ENCODE measurements around the gene SLC2A10.

Gene SLC2A10

DNA sequence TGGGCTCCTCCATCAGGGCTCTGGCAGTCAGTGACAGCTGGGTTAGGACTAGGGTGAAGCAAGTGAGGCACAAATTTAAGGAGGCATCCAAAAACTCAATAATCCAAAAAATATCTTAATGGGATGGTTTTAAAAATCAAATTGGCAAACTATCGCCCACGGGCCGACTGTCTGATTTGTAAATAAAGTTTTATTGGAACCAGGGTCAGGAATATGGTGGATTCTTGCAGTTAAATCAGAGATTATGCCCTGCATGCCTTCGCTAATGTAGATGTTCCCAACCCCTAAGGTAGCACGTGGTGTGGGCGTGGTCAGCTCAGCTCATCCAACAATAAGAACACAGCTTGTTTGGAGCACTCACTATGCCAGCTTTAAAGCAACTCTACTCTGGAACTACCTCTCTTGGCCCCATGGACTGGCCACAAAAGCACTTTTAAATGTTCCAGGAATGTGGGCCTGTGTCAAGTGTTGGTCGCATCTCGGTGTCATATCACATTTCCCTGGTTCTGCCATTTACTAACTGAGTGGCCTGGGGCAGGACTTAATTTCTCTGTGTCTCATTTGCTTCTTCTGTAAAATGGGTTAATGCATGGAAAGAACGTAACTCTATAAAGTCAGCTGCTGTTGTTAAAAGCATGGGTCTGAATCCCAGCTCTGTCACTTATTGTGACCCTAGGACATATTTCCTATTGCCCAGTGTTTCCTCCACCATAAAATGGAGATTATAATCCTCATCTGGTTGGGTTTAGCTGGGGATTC lies 27.2 kb upstream of the SLC2A10 start:
- no peak for DNase-seq (ENCODE audit: low spot score)

DNA sequence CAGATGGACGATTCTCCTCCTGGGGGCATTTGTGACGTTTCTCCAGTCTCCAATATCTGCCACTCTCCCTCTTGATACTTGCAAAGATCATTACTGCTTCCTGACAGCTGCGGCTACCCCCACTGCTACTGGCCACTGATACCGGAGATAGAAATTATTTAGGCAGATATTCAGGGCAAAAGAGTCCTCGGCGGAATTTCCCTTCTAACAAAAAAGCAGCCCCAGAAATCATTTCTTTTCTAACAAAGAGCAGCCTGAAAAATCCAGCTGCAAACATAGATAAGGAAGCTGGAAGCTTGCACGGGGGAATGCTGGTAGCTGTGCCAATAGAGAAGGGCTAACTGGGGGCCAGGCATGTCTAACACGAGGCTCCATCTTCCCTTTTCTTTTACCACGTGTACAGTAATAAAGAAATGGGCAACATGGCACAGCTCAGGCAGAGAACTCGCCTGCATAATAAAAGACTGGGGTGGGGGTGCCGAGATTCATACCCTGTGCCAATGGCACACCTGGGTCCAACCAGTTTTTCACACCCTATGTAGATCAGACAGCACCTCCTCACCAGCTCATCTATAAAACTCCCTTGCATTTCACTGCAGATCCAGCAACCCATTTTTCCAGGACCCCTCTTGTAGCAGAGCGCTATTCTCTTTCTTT lies 26.3 kb upstream of the SLC2A10 start:
- DNase-seq (ENCODE audit: low spot score) = no peak

DNA sequence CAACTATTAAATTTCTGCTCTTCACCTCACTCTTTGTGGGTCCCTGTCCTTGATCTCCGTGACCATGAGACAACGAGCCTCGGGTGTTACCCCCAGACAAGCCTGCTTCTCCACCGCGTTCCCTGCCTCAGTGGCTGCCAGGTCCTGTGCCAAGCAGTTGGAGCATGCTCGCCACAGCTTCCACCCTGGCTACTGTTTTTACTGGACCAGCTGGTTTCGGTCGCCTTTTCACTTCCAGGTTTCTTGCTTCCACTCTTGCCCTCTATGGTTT lies 25.8 kb upstream of the SLC2A10 start:
- DNase-seq (ENCODE audit: low spot score) = no peak

DNA sequence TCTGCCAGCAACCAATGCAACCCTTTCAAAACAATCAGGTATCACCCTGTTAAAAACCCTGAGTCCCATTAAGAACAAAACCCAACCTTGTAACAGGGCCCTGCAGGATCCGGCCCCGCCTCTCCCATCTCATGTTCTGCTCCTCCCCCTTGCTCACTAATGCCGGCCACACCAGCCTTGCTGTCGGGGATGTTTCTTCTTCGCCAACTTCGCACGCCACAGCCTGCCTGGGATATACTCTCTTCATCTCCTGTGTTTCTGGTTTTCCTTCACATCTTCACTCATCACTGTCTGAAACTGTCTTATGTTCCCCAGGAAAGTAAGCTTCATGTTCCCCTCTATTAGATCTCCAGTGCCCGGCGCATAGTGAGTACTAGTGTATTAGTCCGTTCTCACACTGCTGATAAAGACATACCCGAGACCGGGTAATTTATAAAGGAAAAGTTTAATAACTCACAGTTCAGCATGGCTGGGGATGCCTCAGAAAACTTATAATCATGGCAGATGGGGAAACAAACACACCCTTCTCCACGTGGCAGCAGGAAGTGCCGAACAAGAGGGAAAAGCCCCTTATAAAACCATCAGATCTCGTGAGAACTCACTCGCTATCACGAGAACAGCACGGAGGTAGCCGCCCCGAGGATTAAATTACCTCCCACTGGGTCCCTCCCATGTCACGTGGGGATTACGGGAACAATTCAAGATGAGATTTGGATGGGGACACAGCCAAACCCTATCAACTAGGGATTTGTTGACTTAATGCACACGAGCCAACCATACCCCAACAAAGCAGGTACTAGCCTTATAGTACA lies 25.3 kb upstream of the SLC2A10 start:
- DNase-seq (ENCODE audit: low spot score) = peak; percentile 78

DNA sequence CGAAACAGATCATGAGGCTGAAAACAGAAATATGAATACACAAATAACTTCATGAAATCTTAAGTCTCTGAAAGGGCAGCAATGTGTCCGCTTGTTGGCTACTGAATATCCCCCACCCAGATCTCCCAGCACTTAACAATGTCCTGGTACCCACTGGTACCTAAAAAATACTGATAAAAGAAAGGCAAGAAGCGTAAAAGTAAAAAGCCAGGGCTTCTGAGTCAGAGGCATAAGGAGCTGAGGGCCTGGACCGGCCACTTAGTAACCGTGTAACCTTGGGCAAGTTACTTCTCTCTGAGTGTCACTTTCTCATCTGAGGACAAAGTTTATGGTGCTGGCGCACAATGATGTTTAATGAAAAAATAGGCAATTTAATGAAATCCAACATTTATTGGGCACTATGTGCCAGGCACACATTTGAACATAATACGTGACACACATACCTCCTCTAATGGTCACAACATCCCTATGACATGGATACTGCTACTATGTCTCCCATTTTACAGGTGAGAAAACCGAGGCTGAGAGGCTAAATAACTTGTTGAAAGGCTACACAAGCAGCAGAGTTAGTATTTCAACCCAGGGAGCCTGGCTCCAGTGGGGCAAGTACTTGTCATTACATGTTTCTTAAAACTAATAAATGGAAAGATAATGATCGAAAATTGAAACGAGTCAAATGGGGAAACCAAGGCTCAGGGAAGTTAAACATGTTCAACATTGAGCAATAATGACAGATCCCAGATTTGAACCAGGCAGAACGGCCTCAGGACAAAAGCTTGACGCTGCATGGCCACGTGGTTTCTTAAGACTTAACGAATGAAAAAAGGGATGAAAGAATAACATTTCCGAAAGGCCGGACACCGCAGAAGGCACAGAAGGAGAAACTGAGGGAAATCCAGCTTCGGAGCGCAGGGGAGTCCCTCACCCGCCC lies 21.0 kb upstream of the SLC2A10 start:
- DNase-seq (ENCODE audit: low spot score) = no peak

DNA sequence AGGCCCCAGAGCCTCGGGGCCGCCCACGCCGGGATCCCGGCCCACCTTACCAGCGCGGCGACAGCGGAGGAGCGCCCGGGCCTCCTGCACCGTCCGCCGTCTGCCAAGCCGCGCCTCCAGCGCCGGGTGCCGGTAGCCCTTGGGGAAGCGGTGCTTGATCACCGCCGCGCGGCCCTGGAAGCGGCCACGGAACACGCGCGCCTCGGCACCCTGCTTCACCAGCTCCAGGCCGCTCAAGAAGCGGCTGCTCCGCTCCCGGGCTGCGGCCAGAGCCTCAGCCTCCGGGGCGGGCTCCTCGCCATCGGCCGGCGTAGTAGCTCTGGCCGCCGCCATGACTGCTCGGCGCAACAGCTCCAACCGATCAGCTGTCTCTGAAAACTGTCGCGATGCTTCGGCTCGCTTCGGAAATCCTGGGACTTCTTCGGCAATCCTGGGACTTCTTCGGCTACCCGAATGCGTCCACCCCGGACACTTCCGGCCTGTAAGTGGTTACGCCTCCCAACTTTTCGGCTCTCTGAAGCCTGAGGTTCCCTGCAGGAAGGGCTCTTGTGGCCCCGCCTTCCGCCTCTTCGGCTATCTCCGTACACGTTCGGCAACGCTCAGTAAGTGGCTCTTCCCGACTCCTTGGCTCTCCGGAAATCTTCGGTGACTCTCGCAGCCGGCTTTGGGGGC lies 20.2 kb upstream of the SLC2A10 start, which contains the start of gene TP53RK:
Gene TP53RK, minus strand, starts transcription at position 363 of the 672 bp plus-strand sequence. Its CDS starts 30 bp downstream, at position 333.
- DNase-seq (ENCODE audit: low spot score) = peak; percentile 99

DNA sequence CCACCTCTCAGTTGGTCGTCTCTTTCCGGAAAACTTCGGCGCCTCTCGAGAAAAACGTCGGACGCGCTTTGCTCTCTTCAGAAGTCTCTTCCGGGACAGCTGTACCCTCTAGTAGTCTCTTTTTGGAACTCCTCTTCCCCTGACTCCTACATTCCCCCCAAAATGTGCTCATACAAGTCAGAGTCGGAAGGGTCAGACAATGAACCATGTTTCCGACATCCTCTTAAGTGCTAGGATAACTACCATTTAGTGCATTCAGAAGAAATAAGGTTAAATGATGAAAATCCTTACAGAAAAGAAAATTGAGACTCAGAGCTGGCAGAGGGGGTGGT lies 19.7 kb upstream of the SLC2A10 start:
- DNase-seq (ENCODE audit: low spot score) = peak; percentile 41

DNA sequence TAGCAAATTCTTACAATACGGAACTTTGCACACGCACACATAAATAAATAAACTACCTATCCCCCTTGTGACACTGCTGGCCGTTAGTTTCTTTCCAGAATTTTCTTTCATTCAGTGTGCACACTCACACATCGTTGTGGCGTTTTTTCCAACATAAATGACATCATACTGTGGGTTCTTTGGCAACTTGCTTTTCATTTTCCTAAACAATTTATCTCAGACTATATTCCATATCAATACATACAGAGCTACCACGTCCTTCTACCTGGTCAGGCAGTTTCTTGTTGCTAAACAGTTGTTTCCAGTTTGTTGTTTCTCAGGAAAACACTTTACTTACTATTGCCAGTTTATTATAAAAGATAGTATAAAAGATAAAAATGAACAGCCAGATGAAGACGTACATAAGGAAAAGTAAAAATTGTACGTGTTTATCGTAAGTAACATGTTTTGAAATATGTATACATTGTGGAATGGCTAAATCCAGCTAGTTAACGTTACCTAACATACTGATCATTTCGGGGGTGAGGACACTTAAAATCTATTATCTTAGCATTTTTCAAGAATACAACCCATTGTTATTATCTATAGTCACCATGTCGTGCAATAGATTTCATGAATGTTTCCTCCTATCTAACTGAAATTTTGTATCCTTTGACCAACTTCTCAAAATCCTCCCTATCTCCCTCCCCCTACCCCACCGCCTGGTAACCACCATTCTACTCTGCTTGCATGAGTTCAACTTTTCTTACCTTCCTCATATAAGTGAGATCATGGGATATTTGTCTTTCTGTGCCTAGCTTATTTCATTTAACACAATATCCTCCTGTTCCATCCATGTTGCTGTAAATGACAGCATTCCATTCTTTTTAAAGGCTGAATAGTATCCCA lies 19.0 kb upstream of the SLC2A10 start:
- peak; percentile 10 for DNase-seq (ENCODE audit: low spot score)

DNA sequence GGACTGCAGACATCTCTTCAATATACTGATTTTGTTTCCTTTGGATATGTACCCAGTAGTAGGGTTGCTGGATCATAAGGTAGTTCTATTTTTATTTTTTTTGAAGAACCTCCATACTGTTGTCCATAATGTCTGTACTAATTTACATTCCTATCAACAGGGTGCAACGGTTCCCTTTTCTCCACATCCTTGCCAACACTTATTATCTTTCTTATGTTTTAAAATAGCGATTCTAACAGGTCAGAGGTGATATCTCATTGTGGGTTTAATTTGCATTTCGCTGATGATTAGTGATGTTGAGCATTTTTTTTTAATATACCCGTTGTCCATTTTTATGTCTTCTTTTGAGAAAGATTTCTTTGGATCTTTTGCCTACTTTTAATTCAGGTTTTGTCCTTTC lies 18.3 kb upstream of the SLC2A10 start:
- DNase-seq (ENCODE audit: low spot score) = no peak

DNA sequence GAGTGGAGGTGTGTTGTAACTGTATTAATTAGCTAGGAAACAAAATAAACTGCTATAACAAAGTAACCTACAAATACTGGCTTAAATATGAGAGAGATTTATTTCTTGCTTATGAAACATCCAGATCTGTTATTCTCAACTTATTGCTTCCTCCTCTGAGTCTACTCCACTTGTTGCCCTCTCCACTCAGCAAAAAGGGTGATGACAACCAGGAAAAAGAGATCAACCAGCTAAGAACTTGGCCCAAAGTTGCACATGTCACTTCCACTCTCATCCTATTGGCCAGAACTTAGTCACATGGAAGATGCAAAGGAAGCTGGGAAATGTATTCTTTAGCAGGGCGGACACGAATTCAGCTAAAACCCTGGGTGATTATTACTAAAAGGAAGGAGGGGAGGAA lies 15.0 kb upstream of the SLC2A10 start:
- DNase-seq (ENCODE audit: low spot score) = no peak

DNA sequence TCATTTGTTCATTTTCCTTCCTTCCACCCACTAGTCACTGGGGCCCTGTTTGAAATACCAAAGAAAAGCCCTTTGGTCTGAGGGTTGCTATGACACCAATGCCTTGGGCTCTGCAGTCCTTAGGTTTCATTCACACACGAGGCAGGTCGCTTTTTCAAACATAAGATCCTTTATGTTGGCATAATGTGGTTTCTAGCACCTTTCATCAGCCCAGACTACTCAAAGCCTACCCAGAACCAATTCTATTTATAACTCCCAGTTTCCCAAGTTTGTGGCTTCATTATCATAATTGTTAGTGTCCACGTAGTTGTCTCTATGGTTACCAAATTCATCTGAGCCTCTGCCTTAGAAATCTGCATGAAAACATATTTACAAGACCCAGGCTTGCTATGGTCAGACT lies 13.6 kb upstream of the SLC2A10 start:
- DNase-seq (ENCODE audit: low spot score) = no peak

DNA sequence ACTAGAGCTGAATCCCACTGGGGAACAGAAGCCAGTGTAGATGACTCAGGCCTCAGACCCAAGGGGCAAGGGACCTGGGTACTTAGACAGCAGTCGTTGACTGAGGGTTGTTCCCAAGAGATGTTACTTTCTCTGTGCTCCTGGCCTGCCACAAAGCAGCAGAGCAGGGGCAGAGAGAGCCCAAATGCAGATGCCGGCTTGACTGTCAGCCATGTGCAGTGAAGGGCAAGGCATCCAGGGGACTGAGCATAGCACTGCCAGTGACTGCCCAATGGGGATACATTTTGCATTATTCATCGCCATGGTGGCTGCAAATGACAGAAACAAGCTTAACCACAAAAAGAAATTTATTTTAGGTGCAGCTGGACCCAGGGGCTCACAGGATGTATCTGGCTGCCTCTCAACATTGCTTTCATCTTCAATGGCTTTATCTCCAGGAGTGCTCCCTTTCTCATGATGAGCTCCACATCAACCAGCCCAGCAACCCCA lies 12.6 kb upstream of the SLC2A10 start:
- no peak for DNase-seq (ENCODE audit: low spot score)

DNA sequence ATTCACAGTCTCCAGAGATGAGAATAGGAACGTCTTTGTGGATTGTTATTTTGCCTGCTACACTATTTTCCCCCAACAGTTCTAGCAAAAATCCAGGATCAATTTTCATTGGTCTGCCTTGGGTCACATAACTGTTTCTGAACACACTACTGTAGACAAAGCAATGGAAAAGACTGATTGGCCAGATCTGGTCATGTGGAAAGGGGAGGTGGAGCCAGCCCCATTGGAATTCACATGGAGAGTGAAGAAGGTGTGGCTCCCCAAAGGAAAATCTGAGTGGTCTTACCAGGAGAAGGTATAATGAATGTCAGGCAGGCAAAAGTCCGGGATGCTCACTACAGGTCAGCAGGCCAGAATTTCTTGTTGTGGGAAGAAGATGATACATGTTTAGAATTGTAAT lies 10.7 kb upstream of the SLC2A10 start:
- DNase-seq (ENCODE audit: low spot score) = no peak

DNA sequence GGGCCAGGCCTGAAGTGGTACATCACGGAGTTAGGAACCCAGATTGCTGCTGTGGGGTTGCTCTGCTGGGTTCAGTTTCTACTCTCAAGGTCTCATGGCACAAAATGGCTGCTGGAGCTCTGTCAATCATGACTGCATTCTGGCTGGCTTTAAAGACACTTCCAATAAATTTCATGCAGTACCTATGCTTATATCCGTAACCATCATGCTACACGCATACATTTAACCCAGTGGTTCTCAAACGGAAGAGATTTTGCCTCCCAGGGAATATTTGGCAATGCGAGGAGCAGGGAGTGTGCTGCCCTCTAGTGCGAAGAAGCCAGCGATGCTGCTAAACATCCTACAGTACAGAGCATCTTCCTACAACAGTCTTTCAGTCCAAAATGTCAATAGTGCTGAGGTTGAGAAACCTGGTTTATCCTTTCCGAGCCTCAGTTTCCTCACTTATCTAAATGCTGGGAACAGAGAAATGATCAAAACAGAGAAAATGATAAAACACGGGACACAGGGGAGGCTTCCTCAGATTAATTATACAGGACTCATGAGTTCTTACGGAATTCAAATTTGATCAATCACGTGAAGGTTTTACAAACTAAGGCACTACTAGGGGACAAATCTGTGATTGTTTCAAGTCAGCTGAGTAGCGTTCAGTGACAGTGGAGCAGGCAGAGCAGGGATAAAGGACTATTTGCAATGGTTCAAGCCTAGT lies 9.6 kb upstream of the SLC2A10 start:
- DNase-seq (ENCODE audit: low spot score) = peak; percentile 48

DNA sequence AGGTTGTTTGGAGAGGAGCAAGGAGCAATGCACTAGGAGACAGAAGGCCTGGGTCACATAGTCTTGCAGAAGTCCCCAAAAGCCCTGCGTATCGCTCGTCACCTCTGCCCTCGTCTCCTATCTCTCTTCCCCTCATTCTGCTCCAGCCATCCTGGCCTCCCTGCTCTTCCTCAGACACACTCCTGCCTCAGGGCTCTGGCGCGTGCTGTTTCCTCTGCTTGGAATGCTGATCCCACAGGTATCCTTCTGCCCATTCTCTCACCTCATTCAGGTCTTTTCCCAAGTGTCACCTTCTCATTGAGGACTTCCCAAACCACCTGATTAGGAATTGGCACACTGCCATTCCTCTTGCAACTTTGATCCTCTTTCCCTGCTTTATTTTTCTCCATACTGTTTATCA lies 9.0 kb upstream of the SLC2A10 start:
- DNase-seq (ENCODE audit: low spot score) = peak; percentile 39

DNA sequence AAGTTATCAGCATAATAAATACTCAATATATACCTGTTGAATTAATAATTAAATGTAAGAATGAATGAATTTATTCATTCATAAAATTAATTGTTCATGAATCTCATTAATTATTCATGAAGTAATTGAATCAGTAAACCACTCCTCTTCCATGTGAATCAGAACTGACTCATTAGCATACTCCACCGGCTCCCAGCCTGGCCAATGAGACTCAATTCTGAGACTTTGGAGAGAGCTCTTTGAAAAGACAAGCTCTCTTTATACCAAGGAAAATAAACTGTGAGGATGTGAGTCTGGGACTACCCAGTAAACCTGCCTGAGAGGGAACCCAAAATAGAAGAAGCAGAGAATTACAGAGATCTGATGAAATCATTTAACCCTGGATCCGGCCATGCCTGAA lies 8.4 kb upstream of the SLC2A10 start:
- DNase-seq (ENCODE audit: low spot score) = peak; percentile 6

DNA sequence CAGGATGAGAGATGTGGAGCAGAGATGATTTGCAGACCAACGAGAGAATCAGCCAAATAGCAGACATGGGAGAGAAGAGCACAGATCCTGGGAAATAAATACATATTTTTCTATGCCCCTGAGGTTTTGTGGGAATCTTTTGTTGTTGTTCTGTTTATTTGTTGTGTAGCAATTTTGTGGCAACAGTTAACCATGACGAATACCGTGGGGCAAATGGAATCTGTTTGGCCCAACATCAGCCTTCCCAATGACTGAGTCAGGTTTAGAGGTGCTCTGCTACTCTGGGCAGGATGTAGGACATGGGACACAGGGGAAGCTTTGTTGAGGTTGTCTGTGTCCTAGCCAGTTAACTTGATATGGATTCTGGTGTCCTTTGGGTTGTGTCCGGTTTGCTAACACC lies 7.9 kb upstream of the SLC2A10 start:
- peak; percentile 12 for DNase-seq (ENCODE audit: low spot score)

DNA sequence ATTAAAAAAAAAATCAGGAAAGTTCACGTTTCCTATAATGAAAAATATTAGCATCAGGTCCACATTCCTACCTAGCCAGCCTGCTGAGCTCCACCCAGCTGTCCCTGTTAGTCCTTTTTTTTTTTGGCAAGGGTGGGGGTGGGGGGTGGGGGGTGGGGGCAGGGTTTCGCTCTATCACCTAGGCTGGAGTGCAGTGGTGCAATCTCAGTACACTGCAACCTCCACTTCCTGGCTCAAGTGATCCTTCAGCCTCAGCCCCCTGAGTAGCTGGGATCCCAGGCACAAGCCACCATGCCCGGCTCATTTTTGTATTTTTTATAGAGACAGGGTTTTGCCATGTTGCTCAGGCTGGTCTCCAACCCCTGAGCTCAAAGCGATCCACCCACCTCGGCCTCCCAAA lies 7.5 kb upstream of the SLC2A10 start:
- peak; percentile 19 for DNase-seq (ENCODE audit: low spot score)

DNA sequence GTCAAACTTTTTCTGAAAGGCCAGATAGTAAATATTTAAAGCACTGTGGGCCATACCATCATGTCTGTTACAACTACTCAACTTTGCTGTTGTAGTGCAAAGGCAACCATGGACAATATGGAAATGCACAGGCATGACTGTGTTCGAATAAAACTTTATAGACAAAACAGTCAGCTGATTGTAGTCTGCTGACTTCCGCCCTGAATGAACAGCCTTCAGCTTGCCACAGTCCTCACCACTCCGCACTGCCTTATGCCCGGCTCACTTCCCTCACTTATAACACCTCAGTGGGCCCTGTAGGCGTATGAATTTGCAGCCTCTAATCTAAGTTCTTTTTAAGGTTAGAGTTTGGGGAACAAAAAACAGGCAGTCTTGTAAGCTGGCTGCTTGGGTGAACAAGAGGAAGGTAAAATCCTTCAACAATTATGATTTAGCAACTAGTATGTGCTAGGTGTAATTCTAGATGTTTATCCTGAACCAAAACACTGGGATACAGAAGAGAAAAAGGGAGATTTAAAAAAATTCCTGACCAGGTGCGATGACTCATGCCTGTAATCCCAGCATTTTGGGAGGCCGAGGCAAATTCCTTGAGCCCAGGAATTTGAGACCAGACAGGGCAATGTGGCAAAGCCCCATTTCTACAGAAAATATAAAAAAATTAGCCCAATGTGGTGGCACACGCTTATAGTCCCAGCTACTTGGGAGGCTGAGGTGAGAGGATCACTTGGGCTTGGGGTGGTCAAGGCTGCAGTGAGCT lies 6.8 kb upstream of the SLC2A10 start:
- DNase-seq (ENCODE audit: low spot score) = peak; percentile 27

All from ecto neural progenitor cell (in vitro differentiated cells).